ENCODE results near the gene PRKACA.

DNA sequence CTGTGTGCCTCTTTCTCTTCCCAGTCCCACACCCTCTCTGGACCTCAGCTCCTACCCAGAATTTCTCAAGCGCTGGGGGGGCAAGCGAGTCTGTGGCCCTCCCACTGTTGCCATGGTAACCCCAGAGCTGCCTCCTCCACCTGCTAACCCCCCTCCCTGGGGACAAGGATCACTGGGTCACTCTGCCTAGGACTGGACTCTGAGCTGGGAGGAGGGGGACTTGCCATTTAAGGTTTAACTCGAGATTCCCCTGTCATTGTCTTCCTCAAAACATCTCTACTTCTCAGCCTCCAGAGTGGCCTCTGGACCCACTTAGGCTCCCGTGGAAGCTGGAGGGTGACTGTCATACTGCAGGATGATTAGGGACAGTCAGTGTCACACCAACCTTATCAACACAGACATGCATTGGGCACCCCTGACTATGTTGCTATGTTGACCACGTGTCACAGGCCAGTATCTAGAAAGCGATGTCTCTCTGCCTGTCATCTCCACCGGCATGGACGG is 57.9 kb downstream of the PRKACA start:
- TF ChIP-seq CTCF (tag by site-specific recombination; IDR thresholded peaks at IDR 0.05) (no peak), KLF8 (tag by site-specific recombination; IDR thresholded peaks at IDR 0.05) (no peak)

Measured in HEK293 (cell line).